Measurements from ENCODE around the gene CCDC74B.
"Not testable (repeated sequence)": the region's sequence is repeated elsewhere in the genome, so short reads cannot be mapped to it uniquely, and the experiment has no call there.

Gene CCDC74B

GRCh38 chr2:130152816-130153595, 8.1 kb upstream of the CCDC74B start:
- H3K27me3 ChIP-seq (ENCODE audit: control insufficient read depth in 3 of 3, insufficient read depth in 3 of 3, low read depth in 1 of 3, low read length in 3 of 3), result no peaks in the 10 kb centered on the region
- no peak overlapping the region for H3K4ac ChIP-seq (ENCODE audit: low read length)
- no peak overlapping the region for H3K23ac ChIP-seq (ENCODE audit: low read depth, low read length, poor library complexity)
- H2BK15ac ChIP-seq (ENCODE audit: low read length), result no peak overlapping the region
- no peaks in the 10 kb centered on the region for H3K9me3 ChIP-seq (replicated peaks in 1 of 2; ENCODE audit: control insufficient read depth in 2 of 2, insufficient read depth in 1 of 2, low read depth in 1 of 2, low read length in 2 of 2)
- H4K8ac ChIP-seq (ENCODE audit: low read depth, low read length), result no peak overlapping the region
- H3K4me1 ChIP-seq (ENCODE audit: control insufficient read depth in 2 of 2, insufficient read depth in 1 of 2, low read depth in 1 of 2, low read length in 2 of 2), result no peaks in the 10 kb centered on the region
- peaks cover 2% of the 10 kb centered on the region for H3K79me1 ChIP-seq (ENCODE audit: low read depth, low read length)
- no peak overlapping the region for H2BK12ac ChIP-seq (ENCODE audit: low read length)
- no peak for DNase-seq (ENCODE audit: low spot score)
- no peak overlapping the region for H2AFZ ChIP-seq (ENCODE audit: low read length)
- no CpG with 5 or more reads among the region's 25 CpGs for WGBS, 2 donors (ENCODE audit: extremely low coverage in 2 of 2, insufficient read length in 2 of 2, insufficient replicate concordance in 1 of 2)
- H3K36me3 ChIP-seq (replicated peaks in 1 of 2; ENCODE audit: control insufficient read depth in 2 of 2, insufficient read depth in 2 of 2, low read length in 2 of 2), result peaks cover 10 to 54% of the 10 kb centered on the region in 2 donors
- H3K4me2 ChIP-seq (ENCODE audit: insufficient read depth, low read length, poor library complexity, severe bottlenecking), result no peak overlapping the region
- H3K14ac ChIP-seq (ENCODE audit: low read length), result no peak overlapping the region
- H4K91ac ChIP-seq (ENCODE audit: low read depth, low read length, poor library complexity), result no peak overlapping the region
- no peak overlapping the region for H3K9ac ChIP-seq (ENCODE audit: low read depth, low read length, poor library complexity)
- no peak overlapping the region for H3K4me3 ChIP-seq (ENCODE audit: low read length in 2 of 2)
- no peak overlapping the region for H2AK5ac ChIP-seq (ENCODE audit: low read depth, low read length)
- H2BK5ac ChIP-seq (ENCODE audit: low read length), result no peak overlapping the region
- no peak overlapping the region for H3K27ac ChIP-seq (replicated peaks; ENCODE audit: low read length)
- no peak overlapping the region for H2BK120ac ChIP-seq (ENCODE audit: low read depth, low read length)
- no peak overlapping the region for H3K18ac ChIP-seq (ENCODE audit: low read length)

- H3K27ac ChIP-seq (replicated peaks; ENCODE audit: low read length); H2BK120ac ChIP-seq (ENCODE audit: low read depth, low read length); H3K4me3 ChIP-seq (ENCODE audit: low read length in 2 of 2); H3K4ac ChIP-seq (ENCODE audit: low read length); H2BK15ac ChIP-seq (ENCODE audit: low read length); H3K4me1 ChIP-seq (ENCODE audit: control insufficient read depth in 2 of 2, insufficient read depth in 1 of 2, low read depth in 1 of 2, low read length in 2 of 2); H3K9ac ChIP-seq (ENCODE audit: low read depth, low read length, poor library complexity); H3K79me1 ChIP-seq (ENCODE audit: low read depth, low read length); H2BK12ac ChIP-seq (ENCODE audit: low read length); H3K9me3 ChIP-seq (replicated peaks in 1 of 2; ENCODE audit: control insufficient read depth in 2 of 2, insufficient read depth in 1 of 2, low read depth in 1 of 2, low read length in 2 of 2); H3K14ac ChIP-seq (ENCODE audit: low read length); H4K8ac ChIP-seq (ENCODE audit: low read depth, low read length); H2BK5ac ChIP-seq (ENCODE audit: low read length); H3K23ac ChIP-seq (ENCODE audit: low read depth, low read length, poor library complexity); H3K18ac ChIP-seq (ENCODE audit: low read length); H2AK5ac ChIP-seq (ENCODE audit: low read depth, low read length); H3K4me2 ChIP-seq (ENCODE audit: insufficient read depth, low read length, poor library complexity, severe bottlenecking); DNase-seq (ENCODE audit: low spot score); H4K91ac ChIP-seq (ENCODE audit: low read depth, low read length, poor library complexity); H2AFZ ChIP-seq (ENCODE audit: low read length); H3K27me3 ChIP-seq (ENCODE audit: control insufficient read depth in 3 of 3, insufficient read depth in 3 of 3, low read depth in 1 of 3, low read length in 3 of 3): not testable (repeated sequence)
- peaks cover 10 to 49% of the 10 kb centered on the region in 2 donors for H3K36me3 ChIP-seq (replicated peaks in 1 of 2; ENCODE audit: control insufficient read depth in 2 of 2, insufficient read depth in 2 of 2, low read length in 2 of 2)
- WGBS, 2 donors (ENCODE audit: extremely low coverage in 2 of 2, insufficient read length in 2 of 2, insufficient replicate concordance in 1 of 2), result no CpG with 5 or more reads among the region's 27 CpGs
These were observed 7.4 kb upstream of the CCDC74B start for GRCh38 chr2:130152136-130152815.

- not testable (repeated sequence) for H2BK120ac ChIP-seq (ENCODE audit: low read depth, low read length); H3K9ac ChIP-seq (ENCODE audit: low read depth, low read length, poor library complexity); H3K23ac ChIP-seq (ENCODE audit: low read depth, low read length, poor library complexity); H3K18ac ChIP-seq (ENCODE audit: low read length); H3K27me3 ChIP-seq (ENCODE audit: control insufficient read depth in 3 of 3, insufficient read depth in 3 of 3, low read depth in 1 of 3, low read length in 3 of 3); H3K27ac ChIP-seq (replicated peaks; ENCODE audit: low read length); H3K4me3 ChIP-seq (ENCODE audit: low read length in 2 of 2); H3K9me3 ChIP-seq (replicated peaks in 1 of 2; ENCODE audit: control insufficient read depth in 2 of 2, insufficient read depth in 1 of 2, low read depth in 1 of 2, low read length in 2 of 2); H2BK5ac ChIP-seq (ENCODE audit: low read length); H2BK12ac ChIP-seq (ENCODE audit: low read length); H3K4me1 ChIP-seq (ENCODE audit: control insufficient read depth in 2 of 2, insufficient read depth in 1 of 2, low read depth in 1 of 2, low read length in 2 of 2); H3K4me2 ChIP-seq (ENCODE audit: insufficient read depth, low read length, poor library complexity, severe bottlenecking); DNase-seq (ENCODE audit: low spot score); H2AFZ ChIP-seq (ENCODE audit: low read length); H4K91ac ChIP-seq (ENCODE audit: low read depth, low read length, poor library complexity); H3K14ac ChIP-seq (ENCODE audit: low read length); H4K8ac ChIP-seq (ENCODE audit: low read depth, low read length); H2BK15ac ChIP-seq (ENCODE audit: low read length); H3K79me1 ChIP-seq (ENCODE audit: low read depth, low read length); H2AK5ac ChIP-seq (ENCODE audit: low read depth, low read length); H3K4ac ChIP-seq (ENCODE audit: low read length)
- H3K36me3 ChIP-seq (replicated peaks in 1 of 2; ENCODE audit: control insufficient read depth in 2 of 2, insufficient read depth in 2 of 2, low read length in 2 of 2), result peaks cover 10 to 43% of the 10 kb centered on the region in 2 donors
- no CpG with 5 or more reads among the region's 5 CpGs for WGBS, 2 donors (ENCODE audit: extremely low coverage in 2 of 2, insufficient read length in 2 of 2, insufficient replicate concordance in 1 of 2)
These were observed 6.2 kb upstream of the CCDC74B start for GRCh38 chr2:130151145-130151512.
